ENCODE measurements around the gene NEK4. TPM values are rescaled to one million over a fixed set of nuclear protein-coding genes. Genes with fewer than 3 reads are reported as not detected.
"Not testable (repeated sequence)": the region's sequence is repeated elsewhere in the genome, so short reads cannot be mapped to it uniquely, and the experiment has no call there.

NEK4 gene
- total and polyA plus RNA-seq, 10 of the 15 experiments (the other 5 are each of a cell fraction or from before 2014, with no cell fraction given), result 7.0 to 29.1 (median 16.4) TPM

DNA sequence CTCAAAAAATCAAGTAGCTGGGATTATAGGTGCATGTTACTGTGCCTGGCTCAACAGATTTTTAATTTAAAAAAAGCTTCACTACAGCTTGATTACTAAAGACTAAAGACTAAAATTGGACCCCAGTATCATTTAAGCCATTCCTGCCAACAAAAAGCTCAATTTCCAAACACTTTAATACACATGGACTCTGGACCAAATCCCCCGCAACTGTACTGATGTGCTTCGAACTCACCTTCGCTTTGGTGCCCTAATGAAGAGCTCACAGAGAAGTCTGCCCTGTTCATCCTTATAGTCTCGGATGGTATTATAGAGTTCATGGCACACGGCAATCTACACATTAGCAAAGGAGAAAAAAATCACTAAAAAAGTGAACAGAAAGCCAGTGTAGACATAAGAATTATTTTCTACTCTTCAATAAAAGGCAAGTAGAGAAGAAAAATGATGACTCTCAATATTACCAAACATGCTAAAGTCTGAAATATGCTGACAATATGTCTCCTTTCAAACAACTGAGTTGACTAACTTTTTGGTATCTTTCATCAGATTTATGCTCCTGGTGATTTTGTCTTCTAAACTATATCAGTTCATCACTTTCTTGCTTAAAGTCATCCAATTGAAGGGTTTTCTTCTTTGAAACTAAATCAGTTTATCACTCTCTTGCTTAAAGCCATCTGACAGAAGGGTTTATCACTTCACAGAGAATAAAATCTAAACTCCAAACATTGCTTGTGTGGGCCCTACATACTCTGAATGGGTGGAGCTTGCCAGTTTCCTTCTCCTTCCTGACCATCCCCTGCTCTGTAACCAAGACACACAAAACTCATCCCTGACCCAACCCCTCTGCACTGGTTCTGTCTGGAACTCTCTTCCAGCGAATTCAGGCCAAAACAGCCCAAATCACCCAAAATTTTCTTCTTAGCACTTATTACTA is 92.2 kb downstream of the NEK4 start:
- H3K79me2 ChIP-seq (ENCODE audit: control insufficient read depth, insufficient read depth, low read length), result peaks cover 42% of the 10 kb centered on the region
- no peak overlapping the region for H3K4me3 ChIP-seq
- ChIA-PET SMC1A (ENCODE audit: uncharacterized antibody, unreplicated experiment) (interaction anchor here (0.9 to 1.7 kb wide), 4 partner anchors 8 to 28 kb away, joined by 3 to 4 read pairs (median 4); no protein-coding TSS in a partner anchor), RAD21 (ENCODE audit: unreplicated experiment) (interaction anchor here (0.8 kb wide), 1 partner anchor 10 kb away, joined by 3 read pairs; no protein-coding TSS in a partner anchor), CTCF (interaction anchor here (0.5 to 1.1 kb wide), 2 partner anchors 15 to 17 kb away, joined by 3 read pairs; no protein-coding TSS in a partner anchor), POLR2A (interaction anchor here (0.6 to 1.0 kb wide), 3 partner anchors 13 to 116 kb away, joined by 3 to 4 read pairs (median 3); no protein-coding TSS in a partner anchor)
- ATAC-seq, result no peak
- TF ChIP-seq SUZ12 (IDR thresholded peaks at IDR 0.05; ENCODE audit: unreplicated experiment) (no peak), KLF5 (IDR thresholded peaks at IDR 0.05; ENCODE audit: partially characterized antibody) (no peak), JUNB (IDR thresholded peaks at IDR 0.05) (no peak), TCF12 (IDR thresholded peaks at IDR 0.05; ENCODE audit: low read depth, low read length) (no peak)
- TF ChIP-seq, protein P1, sequence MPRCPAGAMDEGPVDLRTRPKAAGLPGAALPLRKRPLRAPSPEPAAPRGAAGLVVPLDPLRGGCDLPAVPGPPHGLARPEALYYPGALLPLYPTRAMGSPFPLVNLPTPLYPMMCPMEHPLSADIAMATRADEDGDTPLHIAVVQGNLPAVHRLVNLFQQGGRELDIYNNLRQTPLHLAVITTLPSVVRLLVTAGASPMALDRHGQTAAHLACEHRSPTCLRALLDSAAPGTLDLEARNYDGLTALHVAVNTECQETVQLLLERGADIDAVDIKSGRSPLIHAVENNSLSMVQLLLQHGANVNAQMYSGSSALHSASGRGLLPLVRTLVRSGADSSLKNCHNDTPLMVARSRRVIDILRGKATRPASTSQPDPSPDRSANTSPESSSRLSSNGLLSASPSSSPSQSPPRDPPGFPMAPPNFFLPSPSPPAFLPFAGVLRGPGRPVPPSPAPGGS (IDR thresholded peaks at IDR 0.05; ENCODE audit: borderline replicate concordance, insufficient read depth, low read depth, low read length, poor library complexity, severe bottlenecking), result no peak
- DNase-seq (ENCODE audit: low read depth, low spot score), result no peak
- intact Hi-C loops (cut with micrococcal nuclease; ENCODE audit: unreplicated experiment), result no loop called here
- H3K9me3 ChIP-seq (replicated peaks; ENCODE audit: control insufficient read depth, insufficient read depth, low read length), result no peaks in the 10 kb centered on the region
- H3K9ac ChIP-seq (ENCODE audit: control insufficient read depth, insufficient read depth, low read length), result no peak overlapping the region
- in situ Hi-C loops (cut with MboI), result no loop called here
- no peak overlapping the region for H3K27ac ChIP-seq (ENCODE audit: control insufficient read depth, insufficient read depth)
- no peak overlapping the region for H2AFZ ChIP-seq (ENCODE audit: control insufficient read depth, low read depth, low read length)
- H3K4me2 ChIP-seq (ENCODE audit: control insufficient read depth, insufficient read depth), result no peak overlapping the region
- no peak for FAIRE-seq
- no peaks in the 10 kb centered on the region for H4K20me1 ChIP-seq (ENCODE audit: control insufficient read depth, insufficient read depth)
- BruUV-seq (replicated peaks), result no TSS peak
- 97% methylated on average over 6 of the region's 6 CpGs for WGBS (ENCODE audit: insufficient coverage, insufficient replicate concordance, low lambda C conversion rate, missing lambda C conversion rate)
- H3K27me3 ChIP-seq (replicated peaks in 1 of 2; ENCODE audit: control insufficient read depth in 2 of 2, insufficient read depth in 2 of 2, low read length in 1 of 2), result no peaks in the 10 kb centered on the region
- peaks cover 1 to 17% of the 10 kb centered on the region in 2 experiments for H3K36me3 ChIP-seq (ENCODE audit: control insufficient read depth in 2 of 2, insufficient read depth in 2 of 2, low read length in 1 of 2)
- peaks cover 17% of the 10 kb centered on the region for H3K4me1 ChIP-seq (ENCODE audit: control insufficient read depth, insufficient read depth, low read length)

DNA sequence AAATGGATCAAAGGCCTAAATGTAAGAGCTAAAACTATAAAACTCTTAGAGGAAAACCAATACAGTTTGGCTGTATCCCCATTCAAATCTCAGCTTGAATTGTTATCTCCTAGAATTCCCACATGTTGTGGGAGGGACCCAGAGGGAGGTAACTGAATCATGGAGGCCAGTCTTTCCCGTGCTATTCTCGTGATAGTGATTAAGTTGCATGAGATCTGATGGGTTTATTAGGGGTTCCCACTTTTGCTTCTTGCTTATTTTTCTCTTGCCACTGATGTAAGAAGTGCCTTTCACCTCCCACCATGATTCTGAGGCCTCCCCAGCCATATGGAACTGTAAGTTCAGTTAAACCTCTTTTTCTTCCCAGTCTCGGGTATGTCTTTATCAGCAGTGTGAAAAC is 94.5 kb downstream of the NEK4 start:
- RAD21 ChIA-PET (ENCODE audit: unreplicated experiment); FAIRE-seq; in situ Hi-C loops (cut with MboI); ATAC-seq; H4K20me1 ChIP-seq (ENCODE audit: control insufficient read depth, insufficient read depth); H3K27ac ChIP-seq (ENCODE audit: control insufficient read depth, insufficient read depth); H3K9ac ChIP-seq (ENCODE audit: control insufficient read depth, insufficient read depth, low read length); intact Hi-C loops (cut with micrococcal nuclease; ENCODE audit: unreplicated experiment); CTCF ChIA-PET; SMC1A ChIA-PET (ENCODE audit: uncharacterized antibody, unreplicated experiment); POLR2A ChIA-PET; H3K4me3 ChIP-seq; DNase-seq (ENCODE audit: low read depth, low spot score); H2AFZ ChIP-seq (ENCODE audit: control insufficient read depth, low read depth, low read length); H3K4me2 ChIP-seq (ENCODE audit: control insufficient read depth, insufficient read depth); H3K9me3 ChIP-seq (replicated peaks; ENCODE audit: control insufficient read depth, insufficient read depth, low read length); H3K27me3 ChIP-seq (replicated peaks in 1 of 2; ENCODE audit: control insufficient read depth in 2 of 2, insufficient read depth in 2 of 2, low read length in 1 of 2); BruUV-seq (replicated peaks): not testable (repeated sequence)
- peaks cover 19% of the 10 kb centered on the region for H3K79me2 ChIP-seq (ENCODE audit: control insufficient read depth, insufficient read depth, low read length)
- peaks cover 1 to 27% of the 10 kb centered on the region in 2 experiments for H3K36me3 ChIP-seq (ENCODE audit: control insufficient read depth in 2 of 2, insufficient read depth in 2 of 2, low read length in 1 of 2)
- 98% methylated on average over 3 of the region's 3 CpGs for WGBS (ENCODE audit: insufficient coverage, insufficient replicate concordance, low lambda C conversion rate, missing lambda C conversion rate)
- peaks cover 19% of the 10 kb centered on the region for H3K4me1 ChIP-seq (ENCODE audit: control insufficient read depth, insufficient read depth, low read length)

Measured in GM12878 (cell line).